KMS-11 (cell line): Measurements from ENCODE around the gene KLF16.

Experiments used
- H2AFZ ChIP-seq: fragments of 200-600 bp; sonication (generic); 2 replicates; pipeline ENCODE4 v1.6.1; 2016; ENCODE audit warnings: antibody characterized with exemption, mixed run types, low read depth
- H3K27ac ChIP-seq: fragments of 200-600 bp; sonication (generic); 2 replicates; pipeline ENCODE4 v1.6.1; 2016; ENCODE audit warnings: mild to moderate bottlenecking, mixed run types
- H3K27me3 ChIP-seq: fragments of 200-600 bp; sonication (generic); 2 replicates; pipeline ENCODE4 v1.6.1; 2017; ENCODE audit warnings: mild to moderate bottlenecking, low read depth, mixed run types, moderate library complexity; ENCODE audit not compliant: insufficient read depth
- H3K36me3 ChIP-seq: fragments of 200-600 bp; sonication (generic); 2 replicates; pipeline ENCODE4 v1.6.1; 2017; ENCODE audit warnings: mild to moderate bottlenecking, mixed run types; ENCODE audit not compliant: insufficient read depth
- H3K4me1 ChIP-seq: fragments of 200-600 bp; sonication (generic); 2 replicates; pipeline ENCODE4 v1.6.1; 2016; ENCODE audit warnings: mild to moderate bottlenecking, low read depth, mixed run types; ENCODE audit not compliant: poor library complexity, severe bottlenecking
- H3K4me2 ChIP-seq: fragments of 200-600 bp; sonication (generic); 2 replicates; pipeline ENCODE4 v1.7.0; 2016; ENCODE audit warnings: mild to moderate bottlenecking, mixed run types
- H3K4me3 ChIP-seq: fragments of 200-600 bp; sonication (generic); IDR thresholded peaks from 2 replicates; pipeline ENCODE4 v1.6.1; 2017; ENCODE audit warnings: low read depth, low read length, mixed read lengths; ENCODE audit not compliant: insufficient read depth
- H3K79me2 ChIP-seq: fragments of 200-600 bp; sonication (generic); 2 replicates; pipeline ENCODE4 v1.6.1; 2016; ENCODE audit warnings: low read depth, mixed run types; ENCODE audit not compliant: insufficient read depth
- H3K9ac ChIP-seq: fragments of 200-600 bp; sonication (generic); 2 replicates; pipeline ENCODE4 v1.6.1; 2016; ENCODE audit warnings: mild to moderate bottlenecking, mixed run types
- H4K20me1 ChIP-seq: fragments of 200-600 bp; sonication (generic); 2 replicates; pipeline ENCODE4 v1.6.1; 2016; ENCODE audit warnings: mild to moderate bottlenecking, mixed run types; ENCODE audit not compliant: insufficient read depth
- CTCF ChIP-seq: fragments of 200-600 bp; sonication (generic); conservative IDR thresholded peaks from 2 replicates; pipeline ENCODE4 v1.6.1; 2017; ENCODE audit warnings: low read depth, mild to moderate bottlenecking, antibody characterized with exemption, low read length, moderate library complexity, mixed read lengths

KLF16 gene

GRCh38 chr19:1805401-1806183 lies 57.8 kb downstream of the KLF16 start:
- Histone ChIP-seq H3K79me2 (no peaks in the 10 kb centered on the region), H3K36me3 (no peaks in the 10 kb centered on the region), H3K4me1 (no peaks in the 10 kb centered on the region), H3K27me3 (peaks cover 45% of the 10 kb centered on the region; the same call in 1 of the 2 replicates), H4K20me1 (no peaks in the 10 kb centered on the region), H3K4me3 (no peak overlapping the region), H3K4me2 (no peak overlapping the region), H3K27ac (no peak overlapping the region), H3K9ac (no peak overlapping the region), H2AFZ (no peak overlapping the region)
- TF ChIP-seq CTCF, result no peak

- no peak overlapping the region for H3K4me2 ChIP-seq
- TF ChIP-seq CTCF, result no peak
- no peak overlapping the region for H3K4me3 ChIP-seq
- no peak overlapping the region for H3K27ac ChIP-seq
- no peaks in the 10 kb centered on the region for H3K36me3 ChIP-seq
- H4K20me1 ChIP-seq, result no peaks in the 10 kb centered on the region
- H3K4me1 ChIP-seq, result no peaks in the 10 kb centered on the region
- no peaks in the 10 kb centered on the region for H3K79me2 ChIP-seq
- H3K9ac ChIP-seq, result no peak overlapping the region
- peaks cover 53% of the 10 kb centered on the region for H3K27me3 ChIP-seq
- no peak overlapping the region for H2AFZ ChIP-seq
Measured at GRCh38 chr19:1804858-1805257, 58.5 kb downstream of the KLF16 start.
